Measurements from ENCODE around the gene PGBD5.
"Not testable (repeated sequence)": the region's sequence is repeated elsewhere in the genome, so short reads cannot be mapped to it uniquely, and the experiment has no call there.

Gene PGBD5

GRCh38 chr1:230426246-230427093 lies at the start of gene PGBD5:
TSS of gene PGBD5 (minus strand) at chr1:230426332. CDS start at chr1:230425928, 404 bp downstream.
- DNase-seq (ENCODE audit: low spot score), result peak; percentile 63

DNA sequence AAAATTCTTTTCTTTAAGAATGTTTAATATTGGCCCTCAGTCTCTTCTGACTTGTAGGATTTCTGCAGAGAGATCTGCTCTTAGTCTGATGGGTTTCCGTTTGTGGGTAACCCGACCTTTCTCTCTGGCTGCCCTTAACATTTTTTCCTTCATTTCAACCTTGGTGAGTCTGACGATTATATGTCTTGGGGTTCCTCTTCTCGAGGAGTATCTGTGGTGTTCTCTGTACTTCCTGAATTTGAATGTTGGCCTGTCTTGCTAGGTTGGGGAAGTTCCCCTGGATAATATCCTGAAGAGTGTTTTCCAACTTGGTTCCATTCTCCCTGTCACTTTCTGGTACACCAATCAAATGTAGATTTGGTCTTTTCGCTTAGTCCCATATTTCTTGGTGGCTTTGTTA lies 48.8 kb upstream of the PGBD5 start:
- not testable (repeated sequence) for DNase-seq (ENCODE audit: low spot score)

- DNase-seq (ENCODE audit: low spot score), result not testable (repeated sequence)
Measured at GRCh38 chr1:230470750-230471149, 44.6 kb upstream of the PGBD5 start.

GRCh38 chr1:230469271-230469670 lies 43.1 kb upstream of the PGBD5 start:
- DNase-seq (ENCODE audit: low spot score), result no peak

DNA sequence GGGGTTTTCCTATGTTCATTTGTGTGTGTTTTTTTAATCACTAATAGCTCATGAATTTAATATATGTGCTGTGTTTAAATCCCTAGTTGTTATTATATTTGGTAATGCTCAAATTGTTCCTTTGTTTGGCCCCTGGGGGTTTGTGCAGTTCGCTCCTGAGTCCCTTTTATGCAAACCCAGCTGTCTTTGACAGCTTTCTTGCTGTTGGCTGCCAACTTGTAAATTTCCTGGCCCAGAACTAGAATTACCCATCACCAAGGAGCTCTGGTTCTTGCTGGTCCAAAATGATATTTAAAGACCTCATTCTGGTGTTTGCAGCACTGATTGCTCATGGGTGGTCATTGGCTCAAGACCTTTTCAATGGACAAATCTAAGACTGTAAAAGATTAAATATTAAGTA lies 39.6 kb upstream of the PGBD5 start:
- no peak for DNase-seq (ENCODE audit: low spot score)

- DNase-seq (ENCODE audit: low spot score), result no peak
Measured at GRCh38 chr1:230464671-230465070, 38.5 kb upstream of the PGBD5 start.

- no peak for DNase-seq (ENCODE audit: low spot score)
Measured at GRCh38 chr1:230463760-230464159, 37.6 kb upstream of the PGBD5 start.

GRCh38 chr1:230463326-230463725 lies 37.2 kb upstream of the PGBD5 start:
- no peak for DNase-seq (ENCODE audit: low spot score)

- no peak for DNase-seq (ENCODE audit: low spot score)
Measured at GRCh38 chr1:230459465-230459864, 33.3 kb upstream of the PGBD5 start.

DNA sequence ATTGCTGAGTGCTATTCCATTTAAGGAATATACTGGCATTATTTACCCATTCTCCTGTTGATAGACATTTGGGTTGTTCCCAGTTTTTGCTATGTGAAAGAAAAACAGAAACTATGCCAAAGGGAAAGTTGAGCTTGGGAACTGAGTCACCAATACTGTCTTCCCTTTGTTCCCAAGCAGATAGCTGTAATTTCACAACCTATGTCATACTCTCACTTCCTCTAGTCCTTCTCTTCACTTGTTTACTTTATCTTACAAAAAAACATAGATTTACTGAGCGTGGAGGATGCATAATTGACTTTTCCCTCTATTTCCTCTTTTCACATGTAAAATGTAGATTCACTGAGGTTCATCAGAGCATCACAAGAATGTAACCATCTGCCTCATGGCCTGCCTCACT lies 32.4 kb upstream of the PGBD5 start:
- no peak for DNase-seq (ENCODE audit: low spot score)

- DNase-seq (ENCODE audit: low spot score), result no peak
Measured at GRCh38 chr1:230456478-230456877, 30.3 kb upstream of the PGBD5 start.

GRCh38 chr1:230455291-230455690 lies 29.2 kb upstream of the PGBD5 start:
- no peak for DNase-seq (ENCODE audit: low spot score)

DNA sequence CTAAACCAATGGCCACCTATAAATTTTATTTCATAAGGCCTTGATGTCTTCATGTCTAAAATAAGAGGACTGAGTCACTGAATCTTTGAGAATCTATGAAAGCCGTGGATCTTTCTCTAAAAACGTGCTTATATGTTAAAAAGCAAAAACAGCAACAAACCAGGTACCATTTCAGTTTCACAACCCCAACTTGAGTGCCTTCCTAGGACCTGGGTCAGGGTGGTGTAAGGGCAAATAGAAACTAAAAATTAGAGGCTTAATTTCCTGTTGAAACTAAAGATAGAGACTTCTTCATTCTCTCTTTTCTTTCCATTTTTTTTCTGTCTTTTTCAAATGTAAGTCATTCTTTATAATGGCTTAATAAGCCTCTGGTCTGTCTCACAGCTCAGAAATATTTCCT lies 27.2 kb upstream of the PGBD5 start:
- DNase-seq (ENCODE audit: low spot score), result no peak

GRCh38 chr1:230441183-230442029 lies 15.3 kb upstream of the PGBD5 start:
- DNase-seq (ENCODE audit: low spot score), result no peak

DNA sequence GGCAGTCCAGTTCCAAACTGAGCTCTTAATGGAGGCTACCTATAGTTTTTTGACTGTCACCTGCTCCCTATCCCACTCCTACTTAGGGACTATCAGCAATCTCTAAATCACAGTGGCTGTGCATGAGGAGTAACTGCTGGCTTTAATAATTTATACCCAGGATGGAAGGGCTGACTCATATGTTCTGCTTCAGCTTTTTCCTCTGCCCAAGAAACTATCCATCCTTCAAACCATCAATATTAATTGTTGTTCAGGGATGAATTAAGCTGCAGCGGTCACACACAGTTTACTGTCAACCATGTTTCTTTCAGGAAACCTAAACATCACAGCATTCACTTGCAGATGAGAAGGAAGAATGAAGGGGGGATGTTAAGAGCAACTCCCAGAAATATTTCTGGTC lies 9.0 kb upstream of the PGBD5 start:
- no peak for DNase-seq (ENCODE audit: low spot score)

DNA sequence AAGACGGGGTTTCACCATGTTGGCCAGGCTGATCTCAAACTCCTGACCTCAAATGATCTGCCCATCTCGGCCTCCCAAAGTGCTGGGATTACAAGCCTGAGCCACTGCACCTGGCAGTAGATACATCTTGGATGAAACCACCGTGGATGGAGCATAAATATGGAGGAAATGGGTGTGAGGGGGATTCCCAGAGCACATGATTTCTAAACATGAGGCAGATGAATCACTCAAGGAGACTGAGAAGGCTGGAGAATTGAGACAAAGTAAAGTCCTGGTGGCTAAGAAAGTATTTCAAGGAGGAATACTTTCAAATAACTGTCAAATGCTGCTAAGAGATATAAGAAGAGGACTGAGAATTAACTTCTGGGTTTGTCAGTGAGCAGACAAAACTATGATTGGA lies 5.4 kb upstream of the PGBD5 start:
- DNase-seq (ENCODE audit: low spot score), result no peak

DNA sequence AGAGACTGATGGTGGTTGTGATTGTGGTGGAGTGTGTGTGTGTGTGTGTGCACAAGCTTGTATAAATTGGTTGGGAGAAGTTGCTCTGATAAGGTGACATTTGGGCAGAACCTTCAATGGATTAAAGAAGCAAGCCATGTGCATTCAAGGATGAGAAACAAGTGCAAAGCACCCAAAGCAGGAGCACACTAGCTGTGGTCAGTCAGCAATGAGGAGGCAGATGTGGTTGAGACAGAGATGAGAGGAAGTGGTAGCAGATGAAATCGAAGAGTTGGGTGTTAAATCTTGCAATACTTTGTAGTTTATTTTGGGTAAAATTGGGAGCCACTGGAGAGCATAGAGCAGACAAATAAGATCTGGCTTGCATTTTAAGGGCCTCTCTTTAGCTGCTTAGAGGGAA lies 4.4 kb upstream of the PGBD5 start:
- DNase-seq (ENCODE audit: low spot score), result no peak

- no peak for DNase-seq (ENCODE audit: low spot score)
Measured at GRCh38 chr1:230429067-230429735, 3.1 kb upstream of the PGBD5 start.

DNA sequence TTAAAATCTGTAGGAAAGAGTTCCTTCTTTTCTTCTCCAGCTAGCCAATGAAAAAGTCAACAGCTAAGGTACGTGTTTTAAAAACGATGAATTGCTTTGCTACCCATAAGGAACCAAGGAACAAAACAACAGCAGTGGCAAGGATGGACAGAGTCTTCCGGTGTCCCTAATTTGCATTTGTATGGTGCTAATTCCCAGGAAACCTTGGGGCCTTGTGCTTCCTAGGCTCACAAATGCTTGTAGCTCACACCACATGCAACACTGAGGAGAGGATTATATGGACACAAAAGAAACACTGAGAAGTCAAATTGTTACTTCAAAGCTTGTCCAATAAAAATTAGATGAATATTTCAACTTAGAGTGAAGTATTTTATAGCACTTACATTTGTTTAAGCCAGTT lies 1.8 kb upstream of the PGBD5 start:
- DNase-seq (ENCODE audit: low spot score), result no peak

- no peak for DNase-seq (ENCODE audit: low spot score)
Measured at GRCh38 chr1:230427094-230427876, 1.2 kb upstream of the PGBD5 start.

GRCh38 chr1:230425252-230426091 lies 660 bp downstream of the PGBD5 start:
- no peak for DNase-seq (ENCODE audit: low spot score)

Measured in SW480 (cell line).